ENCODE results near the gene IL12A.

Gene IL12A

DNA sequence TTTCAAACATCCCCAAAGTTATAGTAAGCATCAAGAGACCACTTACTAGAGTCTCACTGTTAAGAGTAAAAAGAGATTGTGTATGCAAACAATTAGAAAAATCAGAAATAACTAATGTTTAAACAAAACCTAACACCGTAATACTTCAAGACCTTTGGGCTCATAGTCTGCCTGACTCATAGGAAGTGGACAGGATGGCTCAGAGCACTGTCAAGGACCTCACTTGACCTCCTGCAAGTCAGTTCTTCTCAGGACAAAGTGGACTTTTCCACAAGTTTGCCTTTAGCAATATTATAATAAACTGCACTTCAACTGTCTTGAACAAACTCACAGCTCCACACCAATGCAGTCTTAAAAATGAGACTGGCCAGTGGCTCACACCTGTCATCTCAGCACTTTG is 34.8 kb downstream of the IL12A start:
- no peak for DNase-seq (ENCODE audit: low read depth in 2 of 2, low spot score in 1 of 2)

DNA sequence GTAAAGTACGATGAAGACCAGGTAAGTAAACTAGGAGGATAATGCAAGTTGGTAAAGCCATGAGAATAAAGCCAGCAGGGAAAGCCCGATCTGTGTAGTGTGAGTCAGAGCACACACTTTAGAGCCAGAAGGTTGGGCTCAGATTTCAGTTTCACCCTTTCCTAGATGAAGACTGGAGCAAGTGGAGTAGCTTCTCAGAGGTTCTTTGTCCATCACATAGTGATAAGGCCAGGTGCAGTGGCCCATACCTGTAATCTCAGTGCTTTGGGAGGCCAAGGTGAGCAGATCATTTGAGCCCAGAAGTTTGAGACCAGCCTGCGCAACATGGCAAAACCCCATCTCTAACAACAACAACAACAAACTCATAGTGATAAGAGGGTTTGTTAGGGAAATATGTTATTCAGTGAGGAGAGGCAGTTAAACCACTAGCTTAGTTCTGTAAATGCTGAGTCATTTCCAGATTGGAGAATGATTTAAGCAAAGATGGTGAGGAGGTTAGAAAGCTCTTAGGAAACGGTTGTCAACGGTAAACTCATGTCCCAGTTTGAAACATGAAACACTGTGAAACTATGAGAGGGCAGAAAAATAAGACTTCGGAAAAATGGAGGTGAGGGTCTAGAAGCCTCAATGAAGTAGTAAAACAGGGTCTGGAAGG is 39.0 kb downstream of the IL12A start:
- DNase-seq (ENCODE audit: low read depth in 2 of 2, low spot score in 1 of 2): no peak

DNA sequence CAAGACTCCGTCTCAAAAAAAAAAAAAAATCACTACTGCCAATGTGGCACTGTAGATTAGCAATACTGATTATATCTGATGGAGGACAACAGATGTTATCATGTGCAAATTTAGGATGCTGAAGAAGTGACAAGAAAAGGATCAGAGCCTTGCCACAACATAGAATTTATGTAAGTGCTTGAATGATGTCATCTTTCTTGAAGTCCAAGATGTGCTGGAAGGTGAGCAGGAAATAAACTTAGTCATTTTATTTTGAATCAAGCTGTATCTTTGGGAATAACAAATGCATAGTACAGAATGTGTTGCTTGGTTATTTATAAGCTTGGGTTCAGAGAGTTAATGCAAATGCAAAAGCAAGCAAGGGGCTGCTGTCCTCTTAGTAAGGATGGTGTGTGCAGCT is 47.1 kb downstream of the IL12A start:
- DNase-seq (ENCODE audit: low read depth in 2 of 2, low spot score in 1 of 2): no peak

DNA sequence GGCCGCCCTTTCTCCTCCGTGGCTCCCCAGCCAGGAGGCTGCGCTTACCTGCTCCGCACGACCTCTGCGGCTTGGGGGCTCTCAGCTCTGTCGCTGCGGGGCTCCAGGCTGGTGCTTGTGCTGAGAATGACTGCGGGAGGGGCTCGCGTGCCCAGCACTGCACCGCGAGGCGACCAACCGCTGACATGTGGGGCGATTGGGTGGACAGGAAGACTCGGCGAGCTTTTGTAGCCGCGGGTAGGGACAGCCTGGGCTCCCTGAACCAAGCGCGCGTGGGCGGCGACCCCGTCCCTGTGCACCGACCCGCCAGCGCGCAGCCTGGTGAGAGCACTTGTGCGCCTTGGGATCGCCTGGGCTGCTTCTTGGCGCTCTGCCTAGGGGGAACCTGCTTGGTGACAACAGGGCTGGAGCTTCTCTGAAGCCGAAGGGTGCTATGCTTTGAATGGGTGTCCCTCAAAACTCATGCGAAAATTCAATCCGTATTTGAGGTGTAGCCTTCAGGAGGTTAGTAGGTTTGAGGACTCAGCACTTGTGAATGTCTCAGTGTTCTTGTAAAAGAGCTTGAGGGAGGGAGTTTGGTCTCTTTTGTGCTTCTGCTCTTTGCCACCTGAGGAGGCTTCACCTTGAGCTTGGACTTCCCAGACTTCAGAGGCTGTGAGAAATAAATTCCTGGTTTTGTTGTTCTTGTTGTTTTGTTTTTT is 50.4 kb downstream of the IL12A start:
- no peak for DNase-seq (ENCODE audit: low read depth in 2 of 2, low spot score in 1 of 2)

DNA sequence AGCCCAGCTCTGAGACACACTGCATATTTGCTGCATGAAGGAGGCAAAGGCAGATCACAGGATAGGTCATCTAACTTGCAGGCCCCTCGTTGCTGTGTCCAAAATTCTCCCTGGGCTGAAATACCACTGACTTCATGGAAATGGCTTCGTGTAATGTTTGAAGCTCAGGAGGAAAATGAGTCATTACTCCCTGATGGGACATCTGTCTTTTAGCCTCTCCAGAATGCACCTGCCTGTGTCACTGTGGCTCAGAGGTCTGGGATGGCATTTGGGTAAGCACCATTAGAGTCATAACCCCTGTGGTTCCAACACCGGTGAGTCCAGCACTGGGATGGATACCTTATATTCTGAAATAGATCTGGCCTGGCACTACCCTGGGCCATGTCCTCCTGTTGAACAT is 51.5 kb downstream of the IL12A start:
- DNase-seq (ENCODE audit: low read depth in 2 of 2, low spot score in 1 of 2): no peak

DNA sequence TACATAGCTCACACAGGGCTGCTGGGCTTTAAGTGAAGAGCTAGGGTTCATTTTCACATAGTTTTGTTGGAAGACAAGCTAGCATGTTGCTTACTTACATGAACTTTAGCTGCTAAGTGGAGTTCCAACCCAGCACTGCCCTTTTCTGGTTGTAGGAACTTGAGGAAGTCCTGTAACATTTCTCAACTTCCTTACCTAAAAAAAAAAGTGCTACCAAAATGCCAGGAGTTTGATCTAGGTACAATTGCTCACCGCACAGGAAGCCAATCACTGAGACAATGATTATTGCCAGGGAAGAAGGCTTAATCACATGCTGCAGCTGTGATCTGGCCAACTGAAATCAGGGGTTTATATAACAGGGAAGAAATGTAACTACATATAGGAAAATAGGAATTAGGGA is 52.8 kb downstream of the IL12A start:
- DNase-seq (ENCODE audit: low read depth in 2 of 2, low spot score in 1 of 2): no peak

DNA sequence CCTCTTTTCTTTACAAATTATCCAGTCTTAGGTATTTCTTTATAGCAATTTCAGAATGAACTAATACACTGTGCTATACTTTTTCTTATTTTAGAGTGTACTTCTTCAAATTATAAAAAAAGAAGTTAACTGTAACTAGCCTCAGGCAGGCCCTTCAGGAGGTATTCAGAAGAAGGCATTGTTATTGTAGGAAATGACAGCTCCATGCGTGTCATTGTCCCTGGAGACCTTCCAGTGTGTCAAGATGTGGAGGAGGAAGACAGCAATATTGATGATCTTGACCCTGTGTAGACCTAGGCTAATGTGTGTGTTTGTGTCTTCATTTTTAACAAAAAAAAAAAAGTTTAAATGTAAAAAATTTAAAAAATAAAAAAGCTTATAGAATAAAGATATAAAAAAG is 55.5 kb downstream of the IL12A start:
- DNase-seq (ENCODE audit: low read depth in 2 of 2, low spot score in 1 of 2): no peak

Measured in stimulated activated CD8-positive, alpha-beta memory T cell treated with anti-CD3 and anti-CD28 coated beads, Interleukin-4, amount 100 ng/mL, for 1 hour (primary cell).